C4-2B (cell line): ENCODE results near the gene ARHGEF19.

Source experiments
- ZFX ChIP-seq: fragments of 450-650 bp; IDR thresholded peaks from 2 replicates; pipeline ENCODE4 v1.6.1; 2017
- TF ChIP-seq, protein P1 (sequence below): fragments of 450-650 bp; conservative IDR thresholded peaks from 2 replicates; pipeline ENCODE4 v1.5.1; 2017; ENCODE audit warnings: mild to moderate bottlenecking

DNA sequence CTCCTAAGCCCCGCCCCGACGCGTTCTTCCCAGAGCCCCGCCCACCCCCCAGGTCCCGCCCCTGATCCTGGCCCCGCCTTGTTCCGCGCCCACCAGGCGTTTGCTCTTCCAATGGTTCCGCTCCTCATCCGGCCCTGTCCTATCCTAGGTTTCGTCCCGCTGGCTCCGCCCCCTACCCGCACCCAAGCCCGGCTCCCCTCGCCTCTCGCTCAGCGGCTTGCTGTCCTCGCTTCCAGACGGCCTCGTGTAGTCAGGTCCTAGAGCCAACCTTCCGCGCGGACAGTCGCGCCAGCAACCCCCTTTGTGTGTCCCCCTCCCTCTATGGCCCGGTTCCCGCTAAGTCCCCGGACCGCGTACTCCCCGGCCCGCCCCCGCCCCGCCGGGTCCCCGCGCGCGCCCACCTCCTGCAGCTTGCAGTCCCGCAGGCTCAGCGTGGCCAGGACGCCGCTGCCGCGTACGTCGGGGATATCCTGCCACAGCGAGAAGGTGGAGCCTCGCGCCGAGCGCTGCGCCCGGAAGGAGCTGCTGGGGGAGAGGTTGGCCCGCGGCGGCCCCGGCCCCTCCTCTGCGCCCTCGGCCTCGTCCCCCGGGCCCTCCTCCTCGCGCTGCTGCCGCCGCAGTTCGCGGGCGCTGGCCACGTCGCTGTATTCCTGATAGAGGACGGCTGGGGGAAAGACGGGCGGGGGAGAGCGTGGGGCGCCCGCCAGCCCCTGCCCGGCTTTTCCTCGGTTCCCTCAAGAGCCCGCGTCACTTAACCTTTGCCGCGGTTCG, 5.7 kb downstream of the ARHGEF19 start:
- TF ChIP-seq, protein P1, sequence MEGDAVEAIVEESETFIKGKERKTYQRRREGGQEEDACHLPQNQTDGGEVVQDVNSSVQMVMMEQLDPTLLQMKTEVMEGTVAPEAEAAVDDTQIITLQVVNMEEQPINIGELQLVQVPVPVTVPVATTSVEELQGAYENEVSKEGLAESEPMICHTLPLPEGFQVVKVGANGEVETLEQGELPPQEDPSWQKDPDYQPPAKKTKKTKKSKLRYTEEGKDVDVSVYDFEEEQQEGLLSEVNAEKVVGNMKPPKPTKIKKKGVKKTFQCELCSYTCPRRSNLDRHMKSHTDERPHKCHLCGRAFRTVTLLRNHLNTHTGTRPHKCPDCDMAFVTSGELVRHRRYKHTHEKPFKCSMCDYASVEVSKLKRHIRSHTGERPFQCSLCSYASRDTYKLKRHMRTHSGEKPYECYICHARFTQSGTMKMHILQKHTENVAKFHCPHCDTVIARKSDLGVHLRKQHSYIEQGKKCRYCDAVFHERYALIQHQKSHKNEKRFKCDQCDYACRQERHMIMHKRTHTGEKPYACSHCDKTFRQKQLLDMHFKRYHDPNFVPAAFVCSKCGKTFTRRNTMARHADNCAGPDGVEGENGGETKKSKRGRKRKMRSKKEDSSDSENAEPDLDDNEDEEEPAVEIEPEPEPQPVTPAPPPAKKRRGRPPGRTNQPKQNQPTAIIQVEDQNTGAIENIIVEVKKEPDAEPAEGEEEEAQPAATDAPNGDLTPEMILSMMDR, result no peak
- TF ChIP-seq ZFX, result no peak
